GM18517 (cell line): ENCODE measurements around the gene PRKAR1A.

Experiments used
- ATAC-seq: cut with Tn5 transposase; IDR thresholded peaks from one replicate; pipeline ENCODE4 v1.9.1; 2021; ENCODE audit warnings: mild to moderate bottlenecking, moderate library complexity; ENCODE audit not compliant: unreplicated experiment

Gene PRKAR1A

GRCh38 chr17:68541816-68542215 lies 29.6 kb downstream of the PRKAR1A start:
- no peak for ATAC-seq

GRCh38 chr17:68542698-68543463 lies 30.7 kb downstream of the PRKAR1A start:
- no peak for ATAC-seq

GRCh38 chr17:68544111-68544915 lies 32.1 kb downstream of the PRKAR1A start:
- no peak for ATAC-seq

GRCh38 chr17:68556551-68556950 lies 44.3 kb downstream of the PRKAR1A start:
- ATAC-seq = no peak

GRCh38 chr17:68559316-68559715 lies 47.1 kb downstream of the PRKAR1A start:
- no peak for ATAC-seq

- no peak for ATAC-seq
Observed at GRCh38 chr17:68560966-68561720, 48.9 kb downstream of the PRKAR1A start.

GRCh38 chr17:68562736-68563135 lies 50.5 kb downstream of the PRKAR1A start:
- ATAC-seq = no peak

- no peak for ATAC-seq
Observed at GRCh38 chr17:68564415-68565111, 52.3 kb downstream of the PRKAR1A start.

GRCh38 chr17:68565661-68566441 lies 53.6 kb downstream of the PRKAR1A start:
- ATAC-seq = no peak

- ATAC-seq = no peak
Observed at GRCh38 chr17:68566442-68566738, 54.2 kb downstream of the PRKAR1A start.

- ATAC-seq = no peak
Observed at GRCh38 chr17:68567035-68567434, 54.8 kb downstream of the PRKAR1A start.

GRCh38 chr17:68567581-68567980 lies 55.4 kb downstream of the PRKAR1A start:
- ATAC-seq = no peak

- ATAC-seq = no peak
Observed at GRCh38 chr17:68568581-68568980, 56.4 kb downstream of the PRKAR1A start.

- ATAC-seq = no peak
Observed at GRCh38 chr17:68569346-68569745, 57.1 kb downstream of the PRKAR1A start.

GRCh38 chr17:68570526-68570925 lies 58.3 kb downstream of the PRKAR1A start:
- no peak for ATAC-seq

GRCh38 chr17:68572138-68572842 lies 60.1 kb downstream of the PRKAR1A start:
- no peak for ATAC-seq

- ATAC-seq = no peak
Observed at GRCh38 chr17:68573338-68573737, 61.1 kb downstream of the PRKAR1A start.

GRCh38 chr17:68576137-68576536 lies 63.9 kb downstream of the PRKAR1A start:
- ATAC-seq = no peak

- ATAC-seq = no peak
Observed at GRCh38 chr17:68576811-68577496, 64.7 kb downstream of the PRKAR1A start.
